GM19043 (cell line): ENCODE data around the gene TMEM141.

ENCODE experiments used
- ATAC-seq: cut with Tn5 transposase; IDR thresholded peaks from one replicate; pipeline ENCODE4 v1.9.1; 2021; ENCODE audit warnings: low read depth; ENCODE audit not compliant: unreplicated experiment

TMEM141 gene

DNA sequence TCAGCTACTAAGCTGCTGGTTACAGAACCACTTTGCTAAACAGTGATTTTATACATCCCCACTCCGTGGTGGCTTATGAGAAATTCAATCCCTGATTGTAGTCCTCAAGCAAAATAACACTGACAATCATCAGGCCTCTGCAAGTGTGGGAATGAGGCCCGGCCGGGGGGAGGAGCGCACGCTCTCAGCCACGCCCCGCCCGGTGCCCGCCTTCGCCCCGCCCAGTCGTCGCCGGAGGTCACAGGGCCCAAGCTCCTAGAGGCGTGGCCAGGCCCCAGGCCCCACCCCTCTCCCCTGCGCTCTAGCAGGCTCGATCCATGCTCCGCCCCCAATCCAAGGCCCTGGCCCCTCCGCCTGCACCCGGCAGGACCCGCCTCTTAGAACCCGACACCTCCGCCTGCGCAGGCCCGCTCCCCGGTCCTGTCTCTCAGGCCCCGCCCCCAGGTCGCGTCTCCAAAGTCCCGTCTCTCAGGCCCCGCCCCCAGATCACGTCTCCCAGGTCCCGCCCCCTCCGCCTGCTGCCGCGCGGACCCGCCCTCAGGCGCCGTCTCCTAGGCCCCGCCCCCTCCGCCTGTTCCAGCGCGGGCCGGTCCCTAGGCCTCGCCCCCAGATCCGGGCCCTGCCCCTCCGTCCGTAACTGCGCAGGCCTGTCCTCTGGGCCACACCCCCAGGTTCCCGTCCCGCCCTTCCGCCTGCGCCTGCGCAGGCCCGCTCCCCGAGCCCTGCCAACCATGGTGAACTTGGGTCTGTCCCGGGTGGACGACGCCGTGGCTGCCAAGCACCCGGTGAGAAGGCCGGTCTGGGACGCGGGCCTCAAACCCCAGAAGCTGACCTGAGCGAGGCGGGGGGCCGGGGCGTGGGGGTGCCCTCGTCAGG lies at the start of gene TMEM141:
Gene TMEM141 (plus strand): TSS at position 705 of the 876 bp plus-strand sequence. CDS start 27 bp downstream, at position 732.
- ATAC-seq: peak; percentile 80

- no peak for ATAC-seq
Observed at GRCh38 chr9:136741883-136742571, 49.1 kb upstream of the TMEM141 start.

DNA sequence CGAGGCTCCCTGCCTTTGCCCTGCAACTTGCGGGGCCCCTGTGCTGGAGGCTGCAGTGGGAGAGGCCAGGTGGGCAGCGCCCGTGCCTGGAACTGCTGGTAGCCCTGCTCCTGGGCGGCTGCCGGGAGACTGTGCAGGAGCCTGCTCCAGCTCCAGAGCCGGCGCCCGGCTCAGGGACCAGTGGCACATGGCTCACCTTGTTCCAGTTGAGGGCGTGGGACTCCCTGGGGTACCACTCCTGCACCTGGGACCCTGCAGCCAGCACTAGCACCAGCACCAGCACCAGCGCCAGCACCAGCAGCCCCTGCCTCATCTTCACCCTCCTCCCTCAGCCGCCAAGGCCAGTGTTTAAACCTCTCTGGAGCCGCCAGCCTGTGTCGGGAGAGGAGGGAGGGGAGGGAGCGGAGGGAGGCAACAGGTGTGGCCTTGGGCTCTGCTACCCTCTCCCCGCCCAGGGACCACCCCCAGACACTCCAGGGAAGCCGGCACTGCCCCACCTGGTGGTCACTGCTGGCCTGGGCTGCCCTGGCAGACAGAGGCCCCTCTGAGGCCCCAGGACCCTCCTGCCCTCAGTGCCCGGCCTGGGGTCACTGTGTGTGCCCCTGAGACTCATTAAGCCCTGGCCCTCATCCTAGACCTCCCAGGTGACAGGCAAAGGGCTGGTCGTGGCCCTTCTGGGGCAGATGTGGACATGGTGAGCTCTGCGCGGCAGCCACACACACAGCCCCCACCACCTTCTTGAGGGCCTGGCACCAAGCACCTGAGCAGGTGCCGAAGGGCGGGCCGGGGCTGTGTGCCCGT lies 48.4 kb upstream of the TMEM141 start, which contains the start of gene LCN10:
Gene LCN10 (minus strand): TSS at position 350 of the 801 bp plus-strand sequence. CDS start 37 bp downstream, at position 313.
- ATAC-seq: no peak

GRCh38 chr9:136743639-136744211 lies 47.4 kb upstream of the TMEM141 start:
- no peak for ATAC-seq

DNA sequence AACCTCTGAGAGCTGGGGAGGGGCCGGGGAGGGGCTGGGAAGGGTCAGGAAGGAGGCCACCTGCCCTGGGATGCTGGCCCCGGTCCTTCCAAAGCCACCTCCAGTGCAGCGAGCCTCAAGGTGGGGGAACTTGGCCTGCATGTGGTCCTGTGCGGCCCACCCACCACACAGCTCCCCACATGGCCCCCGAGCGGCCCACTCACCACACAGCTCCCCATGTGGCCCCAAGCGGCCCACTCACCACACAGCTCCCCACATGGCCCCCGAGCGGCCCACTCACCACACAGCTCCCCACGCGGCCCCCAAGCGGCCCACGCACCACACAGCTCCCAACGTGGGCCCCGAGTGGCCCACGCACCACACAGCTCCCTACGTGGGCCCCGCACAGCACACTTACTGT lies 46.4 kb upstream of the TMEM141 start:
- no peak for ATAC-seq

GRCh38 chr9:136745389-136746154 lies 45.6 kb upstream of the TMEM141 start:
- no peak for ATAC-seq

DNA sequence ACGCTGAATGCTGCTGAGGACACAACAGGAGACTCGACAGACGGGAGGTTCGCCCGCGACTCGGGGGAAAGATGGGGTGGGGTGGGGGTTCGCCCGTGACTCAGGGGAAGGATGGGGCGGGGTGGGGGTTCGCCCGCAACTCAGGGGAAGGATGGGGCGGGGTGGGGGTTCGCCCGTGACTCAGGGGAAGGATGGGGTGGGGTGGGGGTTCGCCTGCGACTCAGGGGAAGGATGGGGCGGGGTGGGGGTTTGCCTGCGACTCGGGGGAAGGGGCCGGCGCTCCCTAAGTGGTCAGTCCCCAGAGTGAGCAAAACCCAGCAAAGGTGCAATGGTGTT lies 45.0 kb upstream of the TMEM141 start:
- no peak for ATAC-seq

GRCh38 chr9:136746621-136747020 lies 44.5 kb upstream of the TMEM141 start:
- no peak for ATAC-seq

GRCh38 chr9:136747161-136748060 lies 43.7 kb upstream of the TMEM141 start:
- no peak for ATAC-seq

DNA sequence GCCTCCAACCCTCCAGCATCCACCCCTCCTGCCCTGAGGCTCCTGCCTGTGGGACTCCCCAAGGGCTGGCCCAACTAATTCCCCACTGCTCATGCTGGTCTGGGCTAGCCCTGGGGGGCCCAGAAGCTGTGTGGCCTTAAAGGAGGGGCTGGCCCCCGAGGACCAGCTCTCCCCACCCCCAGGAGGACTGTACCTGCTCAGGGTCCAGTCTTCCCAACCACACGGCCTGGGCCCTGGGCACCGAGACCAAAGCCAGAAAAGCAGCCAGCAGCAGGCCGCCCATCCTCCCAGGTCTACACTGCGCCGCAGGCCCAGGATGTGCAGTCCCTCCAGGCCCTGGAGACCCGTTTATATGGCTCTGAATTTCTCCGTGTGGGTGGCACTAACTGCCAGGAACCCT lies 42.9 kb upstream of the TMEM141 start, which contains the start of gene LCN6:
Gene LCN6 (minus strand): TSS at position 325 of the 400 bp plus-strand sequence. CDS start 42 bp downstream, at position 283.
- no peak for ATAC-seq

DNA sequence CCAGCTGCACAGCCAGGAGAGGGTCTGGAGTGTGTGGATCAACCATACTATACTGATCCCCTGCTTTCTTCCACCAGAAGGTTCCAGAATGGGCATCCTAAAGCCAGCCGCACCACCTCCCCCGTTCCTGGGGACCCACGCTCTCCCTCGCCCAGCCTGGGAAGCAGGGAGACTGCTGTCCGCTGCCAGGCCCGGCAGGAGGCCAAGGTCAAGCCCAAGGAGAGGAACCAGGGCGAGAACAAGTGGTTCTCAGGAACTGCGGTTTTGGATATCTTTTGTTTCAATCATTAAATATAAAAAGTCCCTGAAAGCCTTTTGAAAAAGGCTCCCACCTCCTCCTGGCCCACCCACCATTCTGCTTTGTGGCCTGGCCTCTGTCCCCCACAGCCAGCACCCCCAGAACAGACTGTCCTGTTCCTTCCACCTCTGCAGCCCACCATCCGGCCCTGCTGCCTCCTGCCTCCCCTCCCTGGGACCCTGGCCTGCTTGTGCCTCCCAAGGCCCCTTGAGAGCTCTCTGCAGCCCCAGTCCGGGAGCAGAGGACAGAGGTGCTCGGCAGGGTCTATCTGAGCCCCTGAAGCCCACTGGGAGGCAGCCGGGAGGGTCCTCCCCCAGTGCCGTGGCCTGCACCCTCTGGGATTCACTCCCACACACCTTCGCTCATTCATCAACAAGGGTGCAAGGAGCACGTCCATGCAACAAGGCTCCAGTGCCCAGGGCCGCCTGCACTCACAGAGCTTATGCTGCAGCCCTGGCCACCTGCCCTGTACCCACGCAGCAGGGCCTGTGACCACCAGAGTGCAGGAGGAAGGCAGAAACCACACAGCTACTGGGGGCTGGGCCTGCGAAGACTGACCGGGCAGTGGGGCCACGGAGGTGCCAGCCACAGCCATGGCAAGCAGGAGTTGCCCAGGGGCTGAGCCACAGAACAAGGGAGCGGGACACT lies 42.2 kb upstream of the TMEM141 start:
- no peak for ATAC-seq

GRCh38 chr9:136750526-136750925 lies 40.6 kb upstream of the TMEM141 start:
- no peak for ATAC-seq

DNA sequence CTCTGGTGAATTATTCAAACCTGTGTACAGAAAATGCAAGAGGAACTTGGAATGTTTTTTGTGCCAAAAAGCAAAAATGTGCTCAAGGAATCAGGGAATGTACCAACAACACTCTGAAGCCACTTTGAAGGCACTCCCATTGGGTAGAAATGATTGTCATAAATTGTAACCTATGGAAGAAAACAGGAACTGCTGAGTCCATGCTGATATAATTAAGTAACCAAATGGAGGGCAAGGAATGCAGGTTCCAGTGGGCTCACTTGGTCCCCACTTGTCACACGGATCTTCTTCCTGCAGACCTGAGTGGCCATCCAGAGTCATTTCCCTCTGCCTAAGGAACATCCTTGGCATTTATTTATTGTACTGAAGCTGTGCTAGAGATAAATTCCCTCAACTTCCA lies 39.9 kb upstream of the TMEM141 start:
- ATAC-seq: no peak

GRCh38 chr9:136751814-136752213 lies 39.3 kb upstream of the TMEM141 start:
- ATAC-seq: no peak

DNA sequence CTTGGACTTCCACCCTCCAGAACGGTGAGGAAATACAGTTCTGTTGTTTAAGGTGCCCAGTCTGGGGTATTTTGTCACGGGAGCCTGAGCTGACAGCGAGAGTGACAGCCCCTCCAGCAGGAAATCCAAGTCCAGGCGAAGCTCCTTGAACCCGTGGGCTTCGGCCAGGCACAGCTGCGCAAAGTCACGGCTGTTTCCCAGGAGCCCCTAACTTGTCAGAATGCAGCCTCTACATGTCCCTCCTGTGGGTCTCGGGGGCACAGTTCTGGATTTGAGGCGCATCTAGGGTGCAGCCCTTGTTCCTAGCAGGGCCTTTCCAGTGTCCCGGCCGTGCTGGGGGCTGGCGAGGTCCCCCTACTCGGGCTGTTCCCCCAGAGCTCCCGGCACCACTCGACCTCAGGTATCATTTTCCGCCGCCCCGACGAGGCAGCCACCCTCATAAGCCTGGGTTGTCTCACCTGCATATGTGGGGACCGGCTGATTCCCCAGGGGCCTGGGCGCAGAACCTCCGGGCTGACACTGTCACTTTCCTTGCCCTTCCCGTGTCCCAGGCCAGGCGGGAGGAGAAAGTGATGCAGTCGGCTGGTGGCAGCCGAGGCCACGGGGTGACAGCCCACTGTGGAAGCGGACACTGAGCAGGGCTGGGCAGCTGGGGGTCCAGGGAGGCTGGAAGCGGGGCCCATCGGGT lies 37.6 kb upstream of the TMEM141 start:
- ATAC-seq: no peak

DNA sequence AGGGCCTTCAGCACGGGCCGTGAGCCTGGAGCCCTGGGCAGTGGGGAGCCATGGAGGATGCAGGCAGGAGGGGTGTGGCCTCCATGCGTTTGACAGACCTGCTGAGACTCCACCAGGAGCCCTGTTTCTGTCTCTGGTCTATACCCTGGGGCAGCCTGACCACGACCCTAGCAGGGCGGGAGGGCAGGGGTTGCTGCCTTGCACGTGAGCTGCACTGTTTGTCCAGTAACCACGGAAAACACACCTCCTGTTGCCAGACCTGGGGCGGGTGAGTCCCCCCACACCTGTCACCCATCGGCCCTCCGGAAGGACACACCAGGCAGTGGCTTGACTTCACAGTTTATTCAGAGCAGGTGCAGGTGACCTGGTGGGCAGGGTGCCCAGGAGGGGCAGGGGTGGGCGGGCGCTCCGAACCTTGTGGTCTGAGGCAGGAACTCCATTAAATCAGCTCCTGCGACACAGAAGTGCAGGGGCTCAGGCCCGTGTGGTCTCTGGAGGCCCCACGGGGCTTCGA lies 37.0 kb upstream of the TMEM141 start:
- ATAC-seq: no peak
